HEK293 (cell line): ENCODE results near the gene PLCH2.

ENCODE experiments used
- CTCF ChIA-PET: fragments of 350-600 bp; formaldehyde crosslinking; extraction: SDS; loops from one replicate; lab custom pipeline; 2021; ENCODE audit warnings: antibody characterized with exemption; lab: Yijun Ruan, JAX
- POLR2A ChIA-PET: fragments of 300-600 bp; formaldehyde crosslinking; extraction: SDS; loops from one replicate; lab custom pipeline; 2020; ENCODE audit warnings: antibody characterized with exemption, inconsistent platforms; lab: Yijun Ruan, JAX
- H3K27ac ChIP-seq: fragments of 200-500 bp; sonication (Bioruptor generic); 2 replicates; pipeline ENCODE4 v1.5.1; 2014; ENCODE audit warnings: low read depth, low read length, control low read depth, inconsistent platforms; ENCODE audit errors: extremely low read depth
- H3K36me3 ChIP-seq, 2 experiments: fragments of 200-500 bp in 1 of 2; sonication (Bioruptor generic) in 1 of 2; 1 replicate in 1 of 2; 2 replicates in 1 of 2; pipeline ENCODE4 v1.5.1; 2014 to 2017; ENCODE audit warnings: inconsistent platforms in 2 of 2, low read length in 2 of 2; ENCODE audit not compliant: control insufficient read depth in 2 of 2, insufficient read depth in 1 of 2
- H3K4me1 ChIP-seq: fragments of 200-500 bp; sonication (Bioruptor generic); 2 replicates; pipeline ENCODE4 v1.5.1; 2014; ENCODE audit warnings: mild to moderate bottlenecking, low read length, inconsistent platforms; ENCODE audit not compliant: control insufficient read depth, insufficient read depth
- H3K4me3 ChIP-seq: 2 replicates; pipeline ENCODE4 v1.5.1; 2011; ENCODE audit warnings: low read depth, mild to moderate bottlenecking, control low read depth, low read length, moderate library complexity
- H3K9me3 ChIP-seq: fragments of 200-500 bp; sonication (Bioruptor generic); 2 replicates; pipeline ENCODE4 v1.5.1; 2014; ENCODE audit warnings: low read depth, low read length, inconsistent platforms; ENCODE audit not compliant: control insufficient read depth, insufficient read depth
- BCL11A ChIP-seq: fragments of 450-650 bp; formaldehyde crosslinking; IDR thresholded peaks from 2 replicates; pipeline ENCODE4 v1.5.1; 2016; ENCODE audit warnings: low read depth, missing biosample characterization, missing genetic modification characterization
- IKZF3 ChIP-seq: fragments of 450-650 bp; IDR thresholded peaks from 2 replicates; pipeline ENCODE4 v1.5.0; 2018; ENCODE audit warnings: missing biosample characterization, mild to moderate bottlenecking, missing genetic modification characterization, moderate library complexity
- KLF16 ChIP-seq: fragments of 450-650 bp; formaldehyde crosslinking; IDR thresholded peaks from 2 replicates; pipeline ENCODE4 v1.5.1; 2017; ENCODE audit warnings: missing biosample characterization, missing genetic modification characterization
- KLF9 ChIP-seq: fragments of 450-650 bp; formaldehyde crosslinking; IDR thresholded peaks from 2 replicates; pipeline ENCODE4 v1.5.1; 2016; ENCODE audit warnings: missing biosample characterization, missing genetic modification characterization, low read depth
- PRDM1 ChIP-seq: fragments of 450-650 bp; formaldehyde crosslinking; IDR thresholded peaks from 2 replicates; pipeline ENCODE4; 2016; ENCODE audit warnings: missing biosample characterization, missing genetic modification characterization
- SCRT1 ChIP-seq: fragments of 450-650 bp; formaldehyde crosslinking; IDR thresholded peaks from 2 replicates; pipeline ENCODE4 v1.5.1; 2016; ENCODE audit warnings: missing biosample characterization, missing genetic modification characterization, borderline replicate concordance
- SP2 ChIP-seq: fragments of 450-650 bp; formaldehyde crosslinking; IDR thresholded peaks from 2 replicates; pipeline ENCODE4 v1.5.1; 2016; ENCODE audit warnings: missing biosample characterization, missing genetic modification characterization
- ZFHX2 ChIP-seq: fragments of 450-650 bp; formaldehyde crosslinking; conservative IDR thresholded peaks from 2 replicates; pipeline ENCODE4 v1.5.1; 2016; ENCODE audit warnings: missing biosample characterization, missing genetic modification characterization
- ZIC2 ChIP-seq: fragments of 450-650 bp; formaldehyde crosslinking; IDR thresholded peaks from 2 replicates; pipeline ENCODE4 v1.5.1; 2016; ENCODE audit warnings: missing biosample characterization, missing genetic modification characterization
- ZNF138 ChIP-seq: fragments of 450-650 bp; formaldehyde crosslinking; IDR thresholded peaks from 2 replicates; pipeline ENCODE4 v1.5.1; 2016; ENCODE audit warnings: missing biosample characterization, missing genetic modification characterization, borderline replicate concordance
- ZNF157 ChIP-seq: fragments of 450-650 bp; formaldehyde crosslinking; IDR thresholded peaks from 2 replicates; pipeline ENCODE4 v1.5.1; 2016; ENCODE audit warnings: missing biosample characterization, missing genetic modification characterization
- ZNF169 ChIP-seq: fragments of 450-650 bp; formaldehyde crosslinking; IDR thresholded peaks from 2 replicates; pipeline ENCODE4 v1.5.1; 2016; ENCODE audit warnings: missing biosample characterization, missing genetic modification characterization
- ZNF211 ChIP-seq: fragments of 450-650 bp; formaldehyde crosslinking; IDR thresholded peaks from 2 replicates; pipeline ENCODE4 v1.5.1; 2016; ENCODE audit warnings: low read depth, missing biosample characterization, missing genetic modification characterization
- ZNF223 ChIP-seq: fragments of 450-650 bp; formaldehyde crosslinking; IDR thresholded peaks from 2 replicates; pipeline ENCODE4 v1.5.1; 2016; ENCODE audit warnings: missing biosample characterization, missing genetic modification characterization
- ZNF274 ChIP-seq, 2 experiments: fragments of 200-500 bp in 1 of 2; fragments of 450-650 bp in 1 of 2; sonication (Bioruptor generic) in 1 of 2; formaldehyde crosslinking in 1 of 2; IDR thresholded peaks; 2 replicates each; pipeline versions ENCODE4 v1.5.1 to v1.6.1; 2014 to 2016; ENCODE audit warnings: borderline replicate concordance in 1 of 2, inconsistent platforms in 1 of 2, low read length in 1 of 2, missing biosample characterization in 1 of 2, missing genetic modification characterization in 1 of 2
- ZNF302 ChIP-seq: fragments of 450-650 bp; formaldehyde crosslinking; IDR thresholded peaks from 2 replicates; pipeline ENCODE4 v1.5.1; 2016; ENCODE audit warnings: missing biosample characterization, missing genetic modification characterization, low read depth
- ZNF335 ChIP-seq: fragments of 450-650 bp; formaldehyde crosslinking; conservative IDR thresholded peaks from 2 replicates; pipeline ENCODE4 v1.5.1; 2016; ENCODE audit warnings: missing biosample characterization, missing genetic modification characterization
- ZNF548 ChIP-seq: fragments of 450-650 bp; formaldehyde crosslinking; IDR thresholded peaks from 2 replicates; pipeline ENCODE4 v1.5.1; 2016; ENCODE audit warnings: missing biosample characterization, missing genetic modification characterization
- ZNF777 ChIP-seq: fragments of 450-650 bp; formaldehyde crosslinking; IDR thresholded peaks from 2 replicates; pipeline ENCODE4 v1.5.1; 2017; ENCODE audit warnings: missing biosample characterization, missing genetic modification characterization, borderline replicate concordance
- ZNF830 ChIP-seq: fragments of 450-650 bp; IDR thresholded peaks from 2 replicates; pipeline ENCODE4 v1.5.0; 2018; ENCODE audit warnings: missing biosample characterization, missing genetic modification characterization, low read depth, mild to moderate bottlenecking, moderate library complexity
- ZNF837 ChIP-seq: fragments of 450-650 bp; formaldehyde crosslinking; IDR thresholded peaks from 2 replicates; pipeline ENCODE4 v1.5.1; 2016; ENCODE audit warnings: missing biosample characterization, missing genetic modification characterization
- ZSCAN30 ChIP-seq: fragments of 450-650 bp; IDR thresholded peaks from 2 replicates; pipeline ENCODE4 v1.5.1; 2018; ENCODE audit warnings: missing biosample characterization, mild to moderate bottlenecking, missing genetic modification characterization, moderate library complexity
- TF ChIP-seq, protein P1 (sequence below): IDR thresholded peaks from 2 replicates; pipeline ENCODE4 v1.6.1; 2011; ENCODE audit warnings: mild to moderate bottlenecking, low read depth, low read length, borderline replicate concordance
- TF ChIP-seq, protein P2 (sequence below): fragments of 450-650 bp; formaldehyde crosslinking; IDR thresholded peaks from 2 replicates; pipeline ENCODE4 v1.5.1; 2016; ENCODE audit warnings: missing biosample characterization, missing genetic modification characterization
- TF ChIP-seq, protein P3 (sequence below): fragments of 450-650 bp; formaldehyde crosslinking; optimal IDR thresholded peaks from 2 replicates; pipeline ENCODE3; 2016; ENCODE audit warnings: missing biosample characterization, mild to moderate bottlenecking, missing genetic modification characterization
- TF ChIP-seq, protein P4 (sequence below): fragments of 450-650 bp; formaldehyde crosslinking; IDR thresholded peaks from 2 replicates; pipeline ENCODE4 v1.5.1; 2016; ENCODE audit warnings: missing biosample characterization, missing genetic modification characterization

PLCH2 gene

DNA sequence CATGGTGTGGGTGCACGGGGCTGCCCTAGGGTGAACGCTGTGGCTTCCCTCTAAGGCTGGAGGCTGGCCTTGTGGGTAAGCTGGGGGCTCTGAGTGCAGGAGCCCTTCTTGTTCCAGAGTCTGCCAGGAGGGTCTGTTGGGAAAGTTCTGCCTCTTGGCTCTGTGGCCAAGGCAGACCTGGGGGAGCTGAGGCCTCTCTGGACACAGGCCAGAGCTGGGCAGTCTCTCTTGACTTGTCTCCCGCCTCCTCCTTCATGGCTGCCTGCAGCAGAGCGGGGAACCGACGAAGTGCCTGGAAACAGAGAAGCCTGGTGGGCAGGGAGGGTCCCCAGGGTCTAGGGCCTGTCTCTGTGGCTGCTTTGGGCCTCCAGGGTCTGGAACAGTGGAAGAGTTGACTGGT, 33.4 kb upstream of the PLCH2 start:
- H3K27ac ChIP-seq = no peak overlapping the region
- H3K36me3 ChIP-seq = no peaks in the 10 kb centered on the region
- POLR2A ChIA-PET = interaction anchor here (0.5 kb wide), 1 partner anchor 256 kb away, joined by 3 read pairs; no protein-coding TSS in a partner anchor
- no peaks in the 10 kb centered on the region for H3K9me3 ChIP-seq
- TF ChIP-seq PRDM1 (tag by site-specific recombination) (no peak), SCRT1 (tag by site-specific recombination) (no peak), ZNF548 (no peak), ZNF157 (tag by site-specific recombination) (no peak), KLF16 (no peak), SP2 (tag by site-specific recombination) (no peak), ZNF302 (tag by site-specific recombination) (no peak), KLF9 (tag by site-specific recombination) (no peak), IKZF3 (no peak), ZNF169 (no peak), ZNF211 (tag by site-specific recombination) (no peak), ZNF830 (tag by site-specific recombination) (no peak)
- TF ChIP-seq, protein P1, sequence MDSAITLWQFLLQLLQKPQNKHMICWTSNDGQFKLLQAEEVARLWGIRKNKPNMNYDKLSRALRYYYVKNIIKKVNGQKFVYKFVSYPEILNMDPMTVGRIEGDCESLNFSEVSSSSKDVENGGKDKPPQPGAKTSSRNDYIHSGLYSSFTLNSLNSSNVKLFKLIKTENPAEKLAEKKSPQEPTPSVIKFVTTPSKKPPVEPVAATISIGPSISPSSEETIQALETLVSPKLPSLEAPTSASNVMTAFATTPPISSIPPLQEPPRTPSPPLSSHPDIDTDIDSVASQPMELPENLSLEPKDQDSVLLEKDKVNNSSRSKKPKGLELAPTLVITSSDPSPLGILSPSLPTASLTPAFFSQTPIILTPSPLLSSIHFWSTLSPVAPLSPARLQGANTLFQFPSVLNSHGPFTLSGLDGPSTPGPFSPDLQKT = no peak
- TF ChIP-seq, protein P2, sequence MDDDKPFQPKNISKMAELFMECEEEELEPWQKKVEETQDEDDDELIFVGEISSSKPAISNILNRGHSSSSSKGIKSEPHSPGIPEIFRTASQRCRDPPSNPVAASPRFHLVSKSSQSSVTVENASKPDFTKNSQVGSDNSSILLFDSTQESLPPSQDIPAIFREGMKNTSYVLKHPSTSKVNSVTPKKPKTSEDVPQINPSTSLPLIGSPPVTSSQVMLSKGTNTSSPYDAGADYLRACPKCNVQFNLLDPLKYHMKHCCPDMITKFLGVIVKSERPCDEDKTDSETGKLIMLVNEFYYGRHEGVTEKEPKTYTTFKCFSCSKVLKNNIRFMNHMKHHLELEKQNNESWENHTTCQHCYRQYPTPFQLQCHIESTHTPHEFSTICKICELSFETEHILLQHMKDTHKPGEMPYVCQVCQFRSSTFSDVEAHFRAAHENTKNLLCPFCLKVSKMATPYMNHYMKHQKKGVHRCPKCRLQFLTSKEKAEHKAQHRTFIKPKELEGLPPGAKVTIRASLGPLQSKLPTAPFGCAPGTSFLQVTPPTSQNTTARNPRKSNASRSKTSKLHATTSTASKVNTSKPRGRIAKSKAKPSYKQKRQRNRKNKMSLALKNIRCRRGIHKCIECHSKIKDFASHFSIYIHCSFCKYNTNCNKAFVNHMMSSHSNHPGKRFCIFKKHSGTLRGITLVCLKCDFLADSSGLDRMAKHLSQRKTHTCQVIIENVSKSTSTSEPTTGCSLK = no peak
- TF ChIP-seq, all 188 proteins: peak for 0
- Histone ChIP-seq H3K4me1 (no peaks in the 10 kb centered on the region), H3K4me3 (no peak overlapping the region)
- CTCF ChIA-PET = interaction anchor here (1.0 kb wide), 1 partner anchor 336 kb away, joined by 4 read pairs; no protein-coding TSS in a partner anchor

DNA sequence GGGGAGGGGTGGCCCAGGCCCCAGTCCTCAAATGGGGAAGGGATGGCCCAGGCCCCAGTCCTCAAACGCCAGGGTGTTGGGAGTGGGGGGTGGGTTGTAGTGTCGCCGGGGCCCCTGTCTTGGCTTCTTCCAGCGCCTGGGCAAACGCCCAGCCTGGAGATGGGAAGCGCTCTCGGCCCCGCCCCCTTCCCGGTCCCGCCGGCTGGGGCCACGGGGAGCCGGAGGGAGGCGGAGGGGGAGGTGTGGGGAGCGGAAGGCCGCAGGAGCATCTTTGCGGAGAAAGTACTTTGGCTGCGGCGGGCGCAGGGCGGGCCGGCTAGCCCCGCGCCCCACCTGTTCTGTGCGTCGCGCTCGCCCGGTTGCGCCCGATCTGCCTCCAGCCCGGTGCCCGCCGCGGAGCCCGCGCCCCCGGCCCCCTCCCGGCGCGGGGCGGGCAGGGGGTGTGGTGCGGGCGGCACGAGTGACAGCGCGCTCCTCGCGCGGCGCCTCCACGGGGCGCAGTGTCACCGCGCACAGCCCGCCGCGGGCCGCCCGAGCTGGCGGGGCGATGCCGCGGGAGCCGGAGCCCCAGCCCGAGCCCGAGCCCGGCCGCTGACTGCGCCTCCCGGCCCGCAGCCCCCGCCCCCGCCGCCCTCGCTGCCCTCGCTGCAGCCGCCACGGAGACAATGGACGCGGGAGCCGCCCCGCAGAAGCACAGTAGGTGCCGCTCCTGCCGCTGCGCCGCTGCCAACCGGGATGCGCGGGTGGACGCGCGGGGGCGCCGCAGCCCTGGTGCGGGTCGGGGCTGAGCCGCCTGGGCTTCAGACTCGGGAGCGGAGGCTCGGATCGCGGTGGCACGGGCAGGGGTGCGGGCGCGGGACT, 32.6 kb upstream of the PLCH2 start:
- Histone ChIP-seq H3K9me3 (no peaks in the 10 kb centered on the region), H3K36me3 (no peaks in the 10 kb centered on the region), H3K4me1 (no peaks in the 10 kb centered on the region), H3K4me3 (no peak overlapping the region), H3K27ac (no peak overlapping the region)
- ChIA-PET CTCF (interaction anchor here (1.0 kb wide), 2 partner anchors 91 to 335 kb away, joined by 3 to 4 read pairs; no protein-coding TSS in a partner anchor), POLR2A (no interaction called here)
- TF ChIP-seq ZIC2 (tag by site-specific recombination) = 0 out of 2 replicates have a peak, but pooled peaks have one; percentile 19
- peak; percentile 81 for TF ChIP-seq ZFHX2 (tag by site-specific recombination)
- TF ChIP-seq ZNF335 (tag by site-specific recombination) = no peak
- TF ChIP-seq, protein P3, sequence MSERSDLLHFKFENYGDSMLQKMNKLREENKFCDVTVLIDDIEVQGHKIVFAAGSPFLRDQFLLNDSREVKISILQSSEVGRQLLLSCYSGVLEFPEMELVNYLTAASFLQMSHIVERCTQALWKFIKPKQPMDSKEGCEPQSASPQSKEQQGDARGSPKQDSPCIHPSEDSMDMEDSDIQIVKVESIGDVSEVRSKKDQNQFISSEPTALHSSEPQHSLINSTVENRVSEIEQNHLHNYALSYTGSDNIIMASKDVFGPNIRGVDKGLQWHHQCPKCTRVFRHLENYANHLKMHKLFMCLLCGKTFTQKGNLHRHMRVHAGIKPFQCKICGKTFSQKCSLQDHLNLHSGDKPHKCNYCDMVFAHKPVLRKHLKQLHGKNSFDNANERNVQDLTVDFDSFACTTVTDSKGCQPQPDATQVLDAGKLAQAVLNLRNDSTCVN (tag by site-specific recombination) = peak; percentile 30
- no peak for TF ChIP-seq ZNF777
- 0 out of 2 replicates have a peak, but pooled peaks have one; percentile 40 for TF ChIP-seq ZNF223 (tag by site-specific recombination)
- TF ChIP-seq BCL11A (tag by site-specific recombination) = no peak
- TF ChIP-seq ZNF138 (tag by site-specific recombination) = no peak
- no peak for TF ChIP-seq ZNF274 (IDR thresholded peaks at IDR 0.05; ENCODE audit: low read length)
- TF ChIP-seq ZNF274 (tag by site-specific recombination; IDR thresholded peaks at IDR 0.05; ENCODE audit: borderline replicate concordance) = no peak
- TF ChIP-seq KLF9 (tag by site-specific recombination) = peak; percentile 61; the same call in 1 of the 2 replicates
- TF ChIP-seq, protein P4, sequence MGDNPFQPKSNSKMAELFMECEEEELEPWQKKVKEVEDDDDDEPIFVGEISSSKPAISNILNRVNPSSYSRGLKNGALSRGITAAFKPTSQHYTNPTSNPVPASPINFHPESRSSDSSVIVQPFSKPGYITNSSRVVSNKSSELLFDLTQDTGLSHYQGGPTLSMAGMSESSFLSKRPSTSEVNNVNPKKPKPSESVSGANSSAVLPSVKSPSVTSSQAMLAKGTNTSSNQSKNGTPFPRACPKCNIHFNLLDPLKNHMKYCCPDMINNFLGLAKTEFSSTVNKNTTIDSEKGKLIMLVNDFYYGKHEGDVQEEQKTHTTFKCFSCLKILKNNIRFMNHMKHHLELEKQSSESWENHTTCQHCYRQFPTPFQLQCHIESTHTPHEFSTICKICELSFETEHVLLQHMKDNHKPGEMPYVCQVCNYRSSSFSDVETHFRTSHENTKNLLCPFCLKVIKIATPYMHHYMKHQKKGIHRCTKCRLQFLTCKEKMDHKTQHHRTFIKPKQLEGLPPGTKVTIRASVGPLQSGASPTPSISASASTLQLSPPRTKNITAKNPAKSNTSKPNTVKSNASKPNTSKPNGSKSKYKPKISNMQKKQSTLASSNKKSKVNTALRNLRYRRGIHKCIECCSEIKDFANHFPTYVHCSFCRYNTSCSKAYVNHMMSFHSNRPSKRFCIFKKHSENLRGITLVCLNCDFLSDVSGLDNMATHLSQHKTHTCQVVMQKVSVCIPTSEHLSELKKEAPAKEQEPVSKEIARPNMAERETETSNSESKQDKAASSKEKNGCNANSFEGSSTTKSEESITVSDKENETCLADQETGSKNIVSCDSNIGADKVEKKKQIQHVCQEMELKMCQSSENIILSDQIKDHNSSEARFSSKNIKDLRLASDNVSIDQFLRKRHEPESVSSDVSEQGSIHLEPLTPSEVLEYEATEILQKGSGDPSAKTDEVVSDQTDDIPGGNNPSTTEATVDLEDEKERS (tag by site-specific recombination) = no peak
- TF ChIP-seq ZSCAN30 (tag by site-specific recombination) = no peak
- TF ChIP-seq ZNF837 (tag by site-specific recombination) = no peak
